ENCODE results near the gene THRB. TPM values are rescaled to one million over a fixed set of nuclear protein-coding genes. Genes with fewer than 3 reads are reported as not detected.

The THRB gene
- total and polyA plus RNA-seq, 2 donors (not counting 3 experiments of a cell fraction or from before 2014, with no cell fraction given), result 0.06 TPM; not detected in 1

DNA sequence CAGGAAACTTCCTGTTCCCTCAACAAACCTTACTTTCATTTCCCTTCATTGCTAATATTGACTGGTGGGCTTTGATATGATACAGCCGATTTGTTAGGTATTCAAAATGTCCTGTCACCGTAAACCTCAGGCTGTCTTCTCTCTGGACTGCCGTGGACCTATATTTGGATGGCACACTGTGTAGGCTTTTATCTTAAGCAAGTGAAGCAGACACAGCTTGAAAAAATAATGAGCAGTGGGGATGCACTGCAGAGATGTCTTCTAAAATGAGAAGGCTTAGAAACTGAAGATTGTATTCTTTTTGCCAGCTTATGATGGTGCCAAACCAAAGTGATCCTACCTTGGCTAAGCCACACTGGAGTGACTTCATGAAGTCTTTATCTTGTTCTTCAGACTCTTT is 283.3 kb downstream of the THRB start:
- FAIRE-seq, result no peak
- POLR2A ChIA-PET, result no interaction called here
- Histone ChIP-seq H2AFZ (ENCODE audit: low read depth, low read length) (no peak overlapping the region), H3K4me1 (ENCODE audit: control insufficient read depth, extremely low read depth, insufficient read depth, low read length) (no peaks in the 10 kb centered on the region), H3K9ac (replicated peaks; ENCODE audit: extremely low read depth, insufficient read depth, low read length) (no peak overlapping the region), H3K79me2 (ENCODE audit: control insufficient read depth, insufficient read depth, low read length) (no peaks in the 10 kb centered on the region), H3K36me3 (ENCODE audit: control insufficient read depth in 2 of 2, extremely low read depth in 1 of 2, insufficient read depth in 2 of 2, low read length in 2 of 2) (no peaks in the 10 kb centered on the region), H3K27ac (ENCODE audit: insufficient read depth, low read depth, low read length) (no peak overlapping the region), H3K27me3 (ENCODE audit: control insufficient read depth in 2 of 2, insufficient read depth in 2 of 2, low read length in 2 of 2) (peaks cover 0 to 5% of the 10 kb centered on the region in 2 experiments), H3K4me3 (replicated peaks in 1 of 3; ENCODE audit: insufficient read depth in 1 of 3, low read depth in 1 of 3, low read length in 3 of 3) (no peak overlapping the region), H4K20me1 (replicated peaks; ENCODE audit: control insufficient read depth, extremely low read depth, insufficient read depth, low read length) (no peaks in the 10 kb centered on the region), H3K9me3 (replicated peaks; ENCODE audit: control insufficient read depth, insufficient read depth, low read length) (no peaks in the 10 kb centered on the region), H3K9me1 (replicated peaks; ENCODE audit: control insufficient read depth, extremely low read depth, insufficient read depth, low read length) (no peaks in the 10 kb centered on the region), H3K4me2 (ENCODE audit: insufficient read depth, low read length) (no peak overlapping the region)
- dilution Hi-C loops (cut with MboI; ENCODE audit: extremely low pct_ligation_motif_present, low sequenced_read_pairs) (no loop called here), intact Hi-C loops (cut with micrococcal nuclease) (no loop called here)
- CTCF ChIA-PET, result no interaction called here
- BruUV-seq (replicated peaks), result no TSS peak
- no peak for DNase-seq (ENCODE audit: low read depth, low spot score)
- TF ChIP-seq POLR2A (IDR thresholded peaks at IDR 0.05; ENCODE audit: low read depth, low read length), result no peak
- no peak for TF ChIP-seq FOS (IDR thresholded peaks at IDR 0.05; ENCODE audit: borderline replicate concordance, insufficient read depth, low read length)
- no peak for TF ChIP-seq POLR2AphosphoS5 (IDR thresholded peaks at IDR 0.05; ENCODE audit: insufficient read depth, low read depth, low read length)

DNA sequence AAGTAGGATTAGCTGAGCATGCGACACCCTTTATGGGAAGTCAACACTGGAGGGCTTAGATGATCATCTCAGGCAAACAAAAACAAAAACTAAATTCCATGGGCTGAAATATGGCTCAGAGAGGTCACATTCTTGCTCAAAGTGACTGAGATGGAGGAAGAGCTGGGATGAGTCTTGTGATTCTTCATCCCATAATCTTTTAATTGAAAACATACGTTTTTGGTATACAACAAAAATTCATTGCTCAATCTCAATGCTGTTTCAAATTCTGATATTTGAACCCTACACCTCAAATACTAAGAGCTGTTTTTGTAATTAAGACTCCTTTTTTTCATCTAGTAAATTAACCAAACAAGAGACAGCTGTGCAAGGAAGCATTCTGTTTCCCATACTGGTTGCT is 292.6 kb downstream of the THRB start:
- dilution Hi-C loops (cut with MboI; ENCODE audit: extremely low pct_ligation_motif_present, low sequenced_read_pairs), result no loop called here
- no peaks in the 10 kb centered on the region for H3K4me1 ChIP-seq (ENCODE audit: control insufficient read depth, extremely low read depth, insufficient read depth, low read length)
- BruUV-seq (replicated peaks), result no TSS peak
- H3K9me3 ChIP-seq (replicated peaks; ENCODE audit: control insufficient read depth, insufficient read depth, low read length), result no peaks in the 10 kb centered on the region
- H4K20me1 ChIP-seq (replicated peaks; ENCODE audit: control insufficient read depth, extremely low read depth, insufficient read depth, low read length), result no peaks in the 10 kb centered on the region
- H3K36me3 ChIP-seq (ENCODE audit: control insufficient read depth in 2 of 2, extremely low read depth in 1 of 2, insufficient read depth in 2 of 2, low read length in 2 of 2), result no peaks in the 10 kb centered on the region
- POLR2A ChIA-PET, result no interaction called here
- H2AFZ ChIP-seq (ENCODE audit: low read depth, low read length), result no peak overlapping the region
- TF ChIP-seq GATA2 (IDR thresholded peaks at IDR 0.05; ENCODE audit: insufficient read depth, insufficient read length, low read depth, low read length), result no peak
- no peak for TF ChIP-seq FOS (IDR thresholded peaks at IDR 0.05; ENCODE audit: borderline replicate concordance, insufficient read depth, low read length)
- TF ChIP-seq POLR2AphosphoS5 (IDR thresholded peaks at IDR 0.05; ENCODE audit: insufficient read depth, low read depth, low read length), result no peak
- TF ChIP-seq POLR2A (IDR thresholded peaks at IDR 0.05; ENCODE audit: low read depth, low read length), result no peak
- H3K4me3 ChIP-seq (replicated peaks in 1 of 3; ENCODE audit: insufficient read depth in 1 of 3, low read depth in 1 of 3, low read length in 3 of 3), result no peak overlapping the region
- H3K9ac ChIP-seq (replicated peaks; ENCODE audit: extremely low read depth, insufficient read depth, low read length), result no peak overlapping the region
- FAIRE-seq (no peak), DNase-seq (ENCODE audit: low read depth, low spot score) (no peak)
- H3K4me2 ChIP-seq (ENCODE audit: insufficient read depth, low read length), result no peak overlapping the region
- CTCF ChIA-PET, result interaction anchor here (0.8 to 1.6 kb wide), 2 partner anchors 16 to 478 kb away, joined by 3 read pairs; no protein-coding TSS in a partner anchor
- no peaks in the 10 kb centered on the region for H3K79me2 ChIP-seq (ENCODE audit: control insufficient read depth, insufficient read depth, low read length)
- no peaks in the 10 kb centered on the region for H3K27me3 ChIP-seq (ENCODE audit: control insufficient read depth in 2 of 2, insufficient read depth in 2 of 2, low read length in 2 of 2)
- no peaks in the 10 kb centered on the region for H3K9me1 ChIP-seq (replicated peaks; ENCODE audit: control insufficient read depth, extremely low read depth, insufficient read depth, low read length)
- intact Hi-C loops (cut with micrococcal nuclease), result no loop called here
- no peak overlapping the region for H3K27ac ChIP-seq (ENCODE audit: insufficient read depth, low read depth, low read length)

Data from endothelial cell of umbilical vein (primary cell).